ENCODE results near the gene MCTP1.

The MCTP1 gene

GRCh38 chr5:95066048-95066447, 218.8 kb downstream of the MCTP1 start:
- Histone ChIP-seq H3K27ac (ENCODE audit: low read length) (no peak overlapping the region), H2AFZ (ENCODE audit: low read length) (no peak overlapping the region), H3K9ac (ENCODE audit: low read length) (no peak overlapping the region), H3F3A (ENCODE audit: insufficient read depth, low read length) (no peaks in the 10 kb centered on the region), H3K4me2 (ENCODE audit: low read depth, low read length) (no peak overlapping the region), H3K9me3 (replicated peaks; ENCODE audit: insufficient read depth, low read length) (no peaks in the 10 kb centered on the region), H3K79me2 (ENCODE audit: low read length) (no peaks in the 10 kb centered on the region), H4K20me1 (ENCODE audit: insufficient read depth, low read length) (no peaks in the 10 kb centered on the region), H3K27me3 (replicated peaks; ENCODE audit: insufficient read depth, low read length) (no peaks in the 10 kb centered on the region), H3K4me1 (ENCODE audit: low read length) (no peaks in the 10 kb centered on the region), H3K9me2 (replicated peaks; ENCODE audit: insufficient read depth, low read length) (no peaks in the 10 kb centered on the region), H3K36me3 (replicated peaks; ENCODE audit: insufficient read depth, low read length) (no peaks in the 10 kb centered on the region), H3K4me3 (ENCODE audit: low read length) (no peak overlapping the region)
- TF ChIP-seq CTCF (IDR thresholded peaks at IDR 0.05; ENCODE audit: low read length) (no peak), EZH2 (optimal IDR thresholded peaks at IDR 0.05; ENCODE audit: low read depth, low read length) (no peak), EZH2phosphoT487 (IDR thresholded peaks at IDR 0.05; ENCODE audit: low read length) (no peak)
- DNase-seq = no peak

- TF ChIP-seq CTCF (IDR thresholded peaks at IDR 0.05; ENCODE audit: low read length) = no peak
- TF ChIP-seq EZH2 (optimal IDR thresholded peaks at IDR 0.05; ENCODE audit: low read depth, low read length) = no peak
- no peak for TF ChIP-seq EZH2phosphoT487 (IDR thresholded peaks at IDR 0.05; ENCODE audit: low read length)
- H3K9me3 ChIP-seq (replicated peaks; ENCODE audit: insufficient read depth, low read length) = no peaks in the 10 kb centered on the region
- H3K27ac ChIP-seq (ENCODE audit: low read length) = no peak overlapping the region
- H3F3A ChIP-seq (ENCODE audit: insufficient read depth, low read length) = no peaks in the 10 kb centered on the region
- no peaks in the 10 kb centered on the region for H3K36me3 ChIP-seq (replicated peaks; ENCODE audit: insufficient read depth, low read length)
- H2AFZ ChIP-seq (ENCODE audit: low read length) = no peak overlapping the region
- H3K4me1 ChIP-seq (ENCODE audit: low read length) = no peaks in the 10 kb centered on the region
- no peaks in the 10 kb centered on the region for H3K79me2 ChIP-seq (ENCODE audit: low read length)
- H4K20me1 ChIP-seq (ENCODE audit: insufficient read depth, low read length) = no peaks in the 10 kb centered on the region
- no peaks in the 10 kb centered on the region for H3K27me3 ChIP-seq (replicated peaks; ENCODE audit: insufficient read depth, low read length)
- no peak overlapping the region for H3K4me2 ChIP-seq (ENCODE audit: low read depth, low read length)
- no peak overlapping the region for H3K9ac ChIP-seq (ENCODE audit: low read length)
- DNase-seq = no peak
- no peak overlapping the region for H3K4me3 ChIP-seq (ENCODE audit: low read length)
- no peaks in the 10 kb centered on the region for H3K9me2 ChIP-seq (replicated peaks; ENCODE audit: insufficient read depth, low read length)
Observed at GRCh38 chr5:95063492-95063891, 221.4 kb downstream of the MCTP1 start.

GRCh38 chr5:95060098-95060497, 224.8 kb downstream of the MCTP1 start:
- H3K36me3 ChIP-seq (replicated peaks; ENCODE audit: insufficient read depth, low read length) = no peaks in the 10 kb centered on the region
- no peak overlapping the region for H3K27ac ChIP-seq (ENCODE audit: low read length)
- no peaks in the 10 kb centered on the region for H3K9me2 ChIP-seq (replicated peaks; ENCODE audit: insufficient read depth, low read length)
- H4K20me1 ChIP-seq (ENCODE audit: insufficient read depth, low read length) = no peaks in the 10 kb centered on the region
- H3K9ac ChIP-seq (ENCODE audit: low read length) = no peak overlapping the region
- H3K9me3 ChIP-seq (replicated peaks; ENCODE audit: insufficient read depth, low read length) = no peaks in the 10 kb centered on the region
- no peak overlapping the region for H3K4me3 ChIP-seq (ENCODE audit: low read length)
- H3K4me1 ChIP-seq (ENCODE audit: low read length) = no peaks in the 10 kb centered on the region
- H2AFZ ChIP-seq (ENCODE audit: low read length) = no peak overlapping the region
- no peaks in the 10 kb centered on the region for H3F3A ChIP-seq (ENCODE audit: insufficient read depth, low read length)
- H3K79me2 ChIP-seq (ENCODE audit: low read length) = no peaks in the 10 kb centered on the region
- no peak overlapping the region for H3K4me2 ChIP-seq (ENCODE audit: low read depth, low read length)
- H3K27me3 ChIP-seq (replicated peaks; ENCODE audit: insufficient read depth, low read length) = no peaks in the 10 kb centered on the region
- no peak for TF ChIP-seq EZH2phosphoT487 (IDR thresholded peaks at IDR 0.05; ENCODE audit: low read length)
- TF ChIP-seq EZH2 (optimal IDR thresholded peaks at IDR 0.05; ENCODE audit: low read depth, low read length) = no peak
- TF ChIP-seq CTCF (IDR thresholded peaks at IDR 0.05; ENCODE audit: low read length) = no peak
- DNase-seq = no peak

Measured in MM.1S (cell line).